K562 (cell line): ENCODE data around the gene USP20. TPM values are rescaled to one million over a fixed set of nuclear protein-coding genes. Genes with fewer than 3 reads are reported as not detected.

Experiments
- ARID3B ChIP-seq: fragments of 250-450 bp; sonication (Bioruptor Pico); IDR thresholded peaks from 2 replicates; pipeline ENCODE4 v1.4.0; 2020; ENCODE audit warnings: borderline replicate concordance
- CCAR2 ChIP-seq: fragments of 200-400 bp; formaldehyde crosslinking; IDR thresholded peaks from 2 replicates; pipeline ENCODE4 v1.6.1; 2017; ENCODE audit warnings: mild to moderate bottlenecking, low read depth, low read length
- CLOCK ChIP-seq: fragments of 250-450 bp; sonication (Bioruptor Pico); IDR thresholded peaks from 2 replicates; pipeline ENCODE4 v1.4.0; 2020; ENCODE audit warnings: mild to moderate bottlenecking, moderate library complexity, borderline replicate concordance
- COPS2 ChIP-seq: fragments of 450-650 bp; conservative IDR thresholded peaks from 2 replicates; pipeline ENCODE4 v1.6.1; 2016; ENCODE audit warnings: mild to moderate bottlenecking, moderate library complexity
- E2F3 ChIP-seq: fragments of 250-450 bp; sonication (Bioruptor Pico); IDR thresholded peaks from 2 replicates; pipeline ENCODE4 v1.4.0; 2020; ENCODE audit warnings: mild to moderate bottlenecking
- HSF4 ChIP-seq: fragments of 250-450 bp; sonication (Bioruptor Pico); IDR thresholded peaks from 2 replicates; pipeline ENCODE4 v2.1.2; 2022; ENCODE audit warnings: mild to moderate bottlenecking, moderate library complexity, borderline replicate concordance
- MGA ChIP-seq: fragments of 450-650 bp; IDR thresholded peaks from 2 replicates; pipeline ENCODE4 v1.6.1; 2016; ENCODE audit warnings: mild to moderate bottlenecking, moderate library complexity
- RBM25 ChIP-seq: fragments of 200-400 bp; formaldehyde crosslinking; IDR thresholded peaks from 2 replicates; pipeline ENCODE4 v1.6.1; 2018; ENCODE audit warnings: low read length, low read depth, moderate library complexity; ENCODE audit not compliant: severe bottlenecking
- ZNF23 ChIP-seq: fragments of 250-450 bp; sonication (Bioruptor Pico); IDR thresholded peaks from 2 replicates; pipeline ENCODE4 v1.4.0; 2020; ENCODE audit warnings: mild to moderate bottlenecking
- polyA plus RNA-seq, 8 experiments: library from polyadenylated mRNA; depleted of rRNA in 4 of 8; stranded (reverse) in 5 of 8; unstranded in 3 of 8; fragments of >200 nt; fragmentation: Nextera tagmentation in 2 of 8; fragmentation: Illumina TruSeq in 1 of 8; extraction: Ambion mirVana in 2 of 8; extraction: Trizol in 1 of 8; gene quantifications; 2 replicates each; pipeline versions ENCODE4 v1.2.1 to v1.2.3, GENCODE V29; 2011 to 2014; ENCODE audit warnings: inconsistent platforms in 1 of 8, missing spikeins in 1 of 8
- total RNA-seq, 7 experiments: library from RNA; depleted of rRNA in 6 of 7; stranded (reverse); fragments of >200 nt in 6 of 7; fragmentation: Illumina TruSeq in 2 of 7; extraction: Trizol in 2 of 7; gene quantifications; 2 replicates each; pipeline versions ENCODE4 v1.2.1 to v1.2.3, GENCODE V29; 2011 to 2021; ENCODE audit warnings: low replicate concordance in 1 of 7

The USP20 gene
- total and polyA plus RNA-seq, 9 of the 15 experiments (the other 6 are each of a cell fraction or from before 2014, with no cell fraction given) = 1.9 to 136 (median 49.1) TPM

GRCh38 chr9:129888293-129889121, 53.2 kb downstream of the USP20 start (continued):
- TF ChIP-seq ZNF23 (CRISPR knock-in tag) = no peak
- no peak for TF ChIP-seq COPS2
- TF ChIP-seq ARID3B (CRISPR knock-in tag) = no peak
- TF ChIP-seq CLOCK = no peak
- no peak for TF ChIP-seq RBM25
- TF ChIP-seq HSF4 (CRISPR knock-in tag) = no peak
- TF ChIP-seq CCAR2 = no peak
- TF ChIP-seq E2F3 (CRISPR knock-in tag) = peak; percentile 68; the same call in 1 of the 2 replicates
- no peak for TF ChIP-seq MGA
